OCI-LY3 (cell line): Measurements from ENCODE around the gene HNRNPLL.

ENCODE experiments used
- CTCF ChIP-seq: fragments of 200-600, 300-600 bp; sonication (generic); IDR thresholded peaks from 2 replicates; pipeline ENCODE4 v1.5.1; 2014; ENCODE audit warnings: antibody characterized with exemption, low read length, low read depth
- EZH2phosphoT487 ChIP-seq: fragments of 200-600 bp; shearing (Covaris generic); IDR thresholded peaks from 2 replicates; pipeline ENCODE4 v1.6.1; 2018; ENCODE audit warnings: antibody characterized with exemption, mixed run types, low read depth

DNA sequence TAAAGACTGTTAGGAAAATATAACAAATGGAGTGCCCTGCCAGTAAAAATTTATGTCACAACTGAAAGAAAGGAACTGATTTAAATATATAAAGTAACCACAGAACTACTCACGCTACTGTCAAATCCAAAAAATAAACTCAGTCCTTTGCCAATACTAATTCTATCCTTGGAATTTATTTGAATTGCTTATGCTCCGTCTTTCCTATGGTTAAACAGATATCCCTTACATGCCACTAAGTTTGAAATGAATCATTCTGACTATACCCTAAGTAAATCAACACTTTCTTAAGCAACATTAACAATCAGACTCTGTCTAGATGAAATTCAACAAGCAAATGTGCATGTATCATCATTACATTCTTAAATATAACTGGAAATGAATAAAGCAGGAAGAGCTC lies 9.8 kb downstream of the HNRNPLL start:
- TF ChIP-seq CTCF = no peak
- no peak for TF ChIP-seq EZH2phosphoT487
